GM21528 (cell line): ENCODE results near the gene NHLH2.

Source experiments
- ATAC-seq: cut with Tn5 transposase; IDR thresholded peaks from one replicate; pipeline ENCODE4 v1.9.1; 2021; ENCODE audit warnings: mild to moderate bottlenecking, moderate library complexity; ENCODE audit not compliant: unreplicated experiment, low FRiP score

Gene NHLH2

GRCh38 chr1:115809076-115809475, 31.9 kb downstream of the NHLH2 start:
- no peak for ATAC-seq

GRCh38 chr1:115807723-115808122, 33.2 kb downstream of the NHLH2 start:
- no peak for ATAC-seq

GRCh38 chr1:115805597-115805996, 35.3 kb downstream of the NHLH2 start:
- no peak for ATAC-seq

GRCh38 chr1:115802416-115802815, 38.5 kb downstream of the NHLH2 start:
- ATAC-seq: no peak

- ATAC-seq: no peak
Measured at GRCh38 chr1:115797486-115797885, 43.4 kb downstream of the NHLH2 start.

GRCh38 chr1:115796897-115797296, 44.0 kb downstream of the NHLH2 start:
- no peak for ATAC-seq

- ATAC-seq: no peak
Measured at GRCh38 chr1:115796036-115796435, 44.9 kb downstream of the NHLH2 start.

- ATAC-seq: no peak
Measured at GRCh38 chr1:115794976-115795639, 45.8 kb downstream of the NHLH2 start.

- ATAC-seq: no peak
Measured at GRCh38 chr1:115793162-115793561, 47.8 kb downstream of the NHLH2 start.

GRCh38 chr1:115791816-115792215, 49.1 kb downstream of the NHLH2 start:
- ATAC-seq: no peak

GRCh38 chr1:115790846-115791245, 50.1 kb downstream of the NHLH2 start:
- no peak for ATAC-seq

GRCh38 chr1:115790356-115790755, 50.6 kb downstream of the NHLH2 start:
- ATAC-seq: no peak
